OCI-LY3 (cell line): ENCODE results near the gene SEPSECS.

ENCODE experiments used
- EZH2phosphoT487 ChIP-seq: fragments of 200-600 bp; shearing (Covaris generic); IDR thresholded peaks from 2 replicates; pipeline ENCODE4 v1.6.1; 2018; ENCODE audit warnings: antibody characterized with exemption, mixed run types, low read depth
- TF ChIP-seq, protein P1 (sequence below): fragments of 200-600, 300-600 bp; sonication (generic); IDR thresholded peaks from 2 replicates; pipeline ENCODE4 v1.5.1; 2014; ENCODE audit warnings: antibody characterized with exemption, low read length, low read depth

DNA sequence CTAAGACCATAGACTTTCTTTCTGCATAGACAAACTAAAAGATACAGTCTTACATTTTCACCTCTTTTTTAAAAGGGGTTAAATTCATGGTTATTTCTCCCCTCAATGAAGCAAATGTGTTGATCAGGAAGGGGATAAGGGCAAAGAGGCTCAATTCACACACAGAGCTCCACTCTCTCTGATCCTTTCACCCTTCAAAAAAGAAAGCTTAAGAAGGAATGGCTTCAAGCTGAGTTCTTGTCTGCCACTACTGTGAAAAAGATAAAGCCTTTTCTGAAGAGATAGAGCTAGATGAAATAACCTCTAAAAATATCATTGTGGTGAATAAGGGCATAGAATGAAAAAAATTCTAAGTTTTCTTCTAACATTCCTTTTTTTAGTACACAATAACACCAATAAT, 28.3 kb downstream of the SEPSECS start:
- TF ChIP-seq, protein P1, sequence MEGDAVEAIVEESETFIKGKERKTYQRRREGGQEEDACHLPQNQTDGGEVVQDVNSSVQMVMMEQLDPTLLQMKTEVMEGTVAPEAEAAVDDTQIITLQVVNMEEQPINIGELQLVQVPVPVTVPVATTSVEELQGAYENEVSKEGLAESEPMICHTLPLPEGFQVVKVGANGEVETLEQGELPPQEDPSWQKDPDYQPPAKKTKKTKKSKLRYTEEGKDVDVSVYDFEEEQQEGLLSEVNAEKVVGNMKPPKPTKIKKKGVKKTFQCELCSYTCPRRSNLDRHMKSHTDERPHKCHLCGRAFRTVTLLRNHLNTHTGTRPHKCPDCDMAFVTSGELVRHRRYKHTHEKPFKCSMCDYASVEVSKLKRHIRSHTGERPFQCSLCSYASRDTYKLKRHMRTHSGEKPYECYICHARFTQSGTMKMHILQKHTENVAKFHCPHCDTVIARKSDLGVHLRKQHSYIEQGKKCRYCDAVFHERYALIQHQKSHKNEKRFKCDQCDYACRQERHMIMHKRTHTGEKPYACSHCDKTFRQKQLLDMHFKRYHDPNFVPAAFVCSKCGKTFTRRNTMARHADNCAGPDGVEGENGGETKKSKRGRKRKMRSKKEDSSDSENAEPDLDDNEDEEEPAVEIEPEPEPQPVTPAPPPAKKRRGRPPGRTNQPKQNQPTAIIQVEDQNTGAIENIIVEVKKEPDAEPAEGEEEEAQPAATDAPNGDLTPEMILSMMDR: no peak
- TF ChIP-seq EZH2phosphoT487: no peak
